Nephron progenitor cell (in vitro differentiated cells): ENCODE measurements around the gene HJV.

ENCODE experiments used
- DNase-seq: peaks from one replicate; pipeline ENCODE4 v3.0.0; 2021
- H3K27ac Mint-ChIP-seq: 2 replicates; pipeline ENCODE4 v1.8.0; 2021; ENCODE audit warnings: mild to moderate bottlenecking, moderate library complexity, mixed read lengths
- H3K27me3 Mint-ChIP-seq: 2 replicates; pipeline ENCODE4 v1.8.0; 2021; ENCODE audit warnings: mild to moderate bottlenecking, low read depth, mixed read lengths; ENCODE audit not compliant: poor library complexity
- H3K36me3 Mint-ChIP-seq: 2 replicates; pipeline ENCODE4 v1.8.0; 2021; ENCODE audit warnings: low read depth, mixed read lengths
- H3K4me1 Mint-ChIP-seq: 2 replicates; pipeline ENCODE4 v1.8.0; 2021; ENCODE audit warnings: mixed read lengths
- H3K4me3 Mint-ChIP-seq: 2 replicates; pipeline ENCODE4 v1.8.0; 2021; ENCODE audit warnings: mild to moderate bottlenecking, moderate library complexity, mixed read lengths
- H3K9me3 Mint-ChIP-seq: 2 replicates; pipeline ENCODE4 v1.8.0; 2021; ENCODE audit warnings: mild to moderate bottlenecking, moderate library complexity, mixed read lengths
- CTCF ChIP-seq: fragments of 200-600 bp; sonication (generic); IDR thresholded peaks from 2 replicates; pipeline ENCODE4 v1.5.0; 2021; ENCODE audit warnings: antibody characterized with exemption

Gene HJV

GRCh38 chr1:145985129-145985501 lies 36.4 kb downstream of the HJV start:
- Mint-ChIP-seq H3K27ac (peak overlapping the region; percentile 47), H3K9me3 (no peaks in the 10 kb centered on the region), H3K27me3 (no peaks in the 10 kb centered on the region), H3K4me3 (no peak overlapping the region), H3K36me3 (no peaks in the 10 kb centered on the region), H3K4me1 (peaks cover 44% of the 10 kb centered on the region)
- TF ChIP-seq CTCF, result no peak
- no peak for DNase-seq

GRCh38 chr1:145983960-145984830 lies 37.3 kb downstream of the HJV start:
- Mint-ChIP-seq H3K9me3 (no peaks in the 10 kb centered on the region), H3K4me1 (peaks cover 44% of the 10 kb centered on the region)

GRCh38 chr1:145983206-145983675 lies 38.3 kb downstream of the HJV start:
- H3K4me1 Mint-ChIP-seq, result peaks cover 39% of the 10 kb centered on the region
- TF ChIP-seq CTCF, result no peak
- no peak for DNase-seq
- no peaks in the 10 kb centered on the region for H3K9me3 Mint-ChIP-seq
- no peak overlapping the region for H3K27ac Mint-ChIP-seq
- H3K4me3 Mint-ChIP-seq, result no peak overlapping the region
- no peaks in the 10 kb centered on the region for H3K27me3 Mint-ChIP-seq
- no peaks in the 10 kb centered on the region for H3K36me3 Mint-ChIP-seq

More at GRCh38 chr1:145983960-145984830, 37.3 kb downstream of the HJV start:
- no peaks in the 10 kb centered on the region for H3K27me3 Mint-ChIP-seq
- no peaks in the 10 kb centered on the region for H3K36me3 Mint-ChIP-seq
- H3K4me3 Mint-ChIP-seq, result no peak overlapping the region
- TF ChIP-seq CTCF, result no peak
- no peak for DNase-seq
- H3K27ac Mint-ChIP-seq, result peak overlapping the region; percentile 27

GRCh38 chr1:145982010-145982723 lies 39.4 kb downstream of the HJV start:
- TF ChIP-seq CTCF, result no peak
- Mint-ChIP-seq H3K36me3 (no peaks in the 10 kb centered on the region), H3K4me3 (no peak overlapping the region), H3K27me3 (no peaks in the 10 kb centered on the region), H3K4me1 (peaks cover 39% of the 10 kb centered on the region), H3K27ac (no peak overlapping the region), H3K9me3 (no peaks in the 10 kb centered on the region)
- no peak for DNase-seq

GRCh38 chr1:145980457-145980994 lies 41.0 kb downstream of the HJV start:
- Mint-ChIP-seq H3K9me3 (no peaks in the 10 kb centered on the region), H3K27ac (no peak overlapping the region), H3K4me1 (peaks cover 29% of the 10 kb centered on the region), H3K36me3 (no peaks in the 10 kb centered on the region), H3K4me3 (no peak overlapping the region), H3K27me3 (no peaks in the 10 kb centered on the region)
- DNase-seq, result no peak
- TF ChIP-seq CTCF, result no peak
